NCI-H2171 treated with DMSO at 0.1 percent for 48 hours (cell line): ENCODE data around the gene TGFB1.
"Not testable (repeated sequence)": the region's sequence is repeated elsewhere in the genome, so short reads cannot be mapped to it uniquely, and the experiment has no call there.

Source experiments
- DNase-seq: peaks from one replicate; lab custom pipeline; 2025; lab: John Stamatoyannopoulos, UW

The TGFB1 gene

GRCh38 chr19:41369769-41370168 is 16.0 kb upstream of the TGFB1 start:
- no peak for DNase-seq

GRCh38 chr19:41367848-41368301 is 14.2 kb upstream of the TGFB1 start:
- DNase-seq = no peak

- no peak for DNase-seq
These were observed 12.4 kb upstream of the TGFB1 start for GRCh38 chr19:41366089-41366488.

- DNase-seq = no peak
These were observed 11.0 kb upstream of the TGFB1 start for GRCh38 chr19:41364524-41365391.

GRCh38 chr19:41363753-41364523 is 10.2 kb upstream of the TGFB1 start, which contains the start of gene B9D2:
Gene B9D2, minus strand, starts transcription at chr19:41364149. Its CDS starts 630 bp downstream, at chr19:41363519.
- peak; percentile 98 for DNase-seq

- DNase-seq = no peak
These were observed 9.6 kb upstream of the TGFB1 start for GRCh38 chr19:41363371-41363752.

GRCh38 chr19:41362143-41362847 is 8.6 kb upstream of the TGFB1 start:
- no peak for DNase-seq

GRCh38 chr19:41359741-41360140 is 6.0 kb upstream of the TGFB1 start:
- DNase-seq = no peak

GRCh38 chr19:41357746-41358145 is 4.0 kb upstream of the TGFB1 start:
- DNase-seq = no peak

- no peak for DNase-seq
These were observed 3.4 kb upstream of the TGFB1 start for GRCh38 chr19:41356984-41357739.

- DNase-seq = no peak
These were observed 2.1 kb upstream of the TGFB1 start for GRCh38 chr19:41355802-41356201.

- no peak for DNase-seq
These were observed 1.3 kb upstream of the TGFB1 start for GRCh38 chr19:41355035-41355434.

- DNase-seq = no peak
These were observed 726 bp upstream of the TGFB1 start for GRCh38 chr19:41354343-41354953.

- peak; percentile 22 for DNase-seq
These were observed 885 bp downstream of the TGFB1 start for GRCh38 chr19:41352609-41353465.

- no peak for DNase-seq
These were observed 1.5 kb downstream of the TGFB1 start for GRCh38 chr19:41352279-41352608.

GRCh38 chr19:41351339-41352245 is 2.1 kb downstream of the TGFB1 start:
- no peak for DNase-seq

- DNase-seq = no peak
These were observed 2.9 kb downstream of the TGFB1 start for GRCh38 chr19:41350735-41351338.

GRCh38 chr19:41346916-41347315 is 6.8 kb downstream of the TGFB1 start:
- not testable (repeated sequence) for DNase-seq

GRCh38 chr19:41344162-41344561 is 9.6 kb downstream of the TGFB1 start:
- no peak for DNase-seq
